OCI-LY1 (cell line): ENCODE data around the gene KRT20.

Source experiments
- EZH2 ChIP-seq: fragments of 200-600 bp; sonication (generic), shearing (Covaris generic); IDR thresholded peaks from 2 replicates; pipeline ENCODE4 v1.8.0; 2017; ENCODE audit warnings: borderline replicate concordance, mixed run types, mild to moderate bottlenecking, antibody characterized with exemption, low read length, moderate library complexity, mixed read lengths
- TF ChIP-seq, protein P1 (sequence below): fragments of 200-600 bp; sonication (generic), shearing (Covaris generic); IDR thresholded peaks from 2 replicates; pipeline ENCODE4 v1.5.1; 2017; ENCODE audit warnings: mild to moderate bottlenecking, antibody characterized with exemption, low read length, moderate library complexity, mixed read lengths

GRCh38 chr17:40827746-40828453 is 57.1 kb downstream of the KRT20 start:
- TF ChIP-seq, protein P1, sequence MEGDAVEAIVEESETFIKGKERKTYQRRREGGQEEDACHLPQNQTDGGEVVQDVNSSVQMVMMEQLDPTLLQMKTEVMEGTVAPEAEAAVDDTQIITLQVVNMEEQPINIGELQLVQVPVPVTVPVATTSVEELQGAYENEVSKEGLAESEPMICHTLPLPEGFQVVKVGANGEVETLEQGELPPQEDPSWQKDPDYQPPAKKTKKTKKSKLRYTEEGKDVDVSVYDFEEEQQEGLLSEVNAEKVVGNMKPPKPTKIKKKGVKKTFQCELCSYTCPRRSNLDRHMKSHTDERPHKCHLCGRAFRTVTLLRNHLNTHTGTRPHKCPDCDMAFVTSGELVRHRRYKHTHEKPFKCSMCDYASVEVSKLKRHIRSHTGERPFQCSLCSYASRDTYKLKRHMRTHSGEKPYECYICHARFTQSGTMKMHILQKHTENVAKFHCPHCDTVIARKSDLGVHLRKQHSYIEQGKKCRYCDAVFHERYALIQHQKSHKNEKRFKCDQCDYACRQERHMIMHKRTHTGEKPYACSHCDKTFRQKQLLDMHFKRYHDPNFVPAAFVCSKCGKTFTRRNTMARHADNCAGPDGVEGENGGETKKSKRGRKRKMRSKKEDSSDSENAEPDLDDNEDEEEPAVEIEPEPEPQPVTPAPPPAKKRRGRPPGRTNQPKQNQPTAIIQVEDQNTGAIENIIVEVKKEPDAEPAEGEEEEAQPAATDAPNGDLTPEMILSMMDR: no peak
- no peak for TF ChIP-seq EZH2
